HCT116 (cell line): ENCODE data around the gene IL12B. TPM values are rescaled to one million over a fixed set of nuclear protein-coding genes. Genes with fewer than 3 reads are reported as not detected.

ENCODE experiments used
- ATAC-seq: fragments of 200-7000 bp; cut with Tn5 transposase; 2 replicates; pipeline ENCODE4 v1.9.1; 2020; ENCODE audit warnings: mild to moderate bottlenecking, moderate library complexity
- BruUV-seq: library from RNA; stranded (reverse); fragments of 400-500 nt; replicated peaks from 2 replicates; lab custom pipeline; 2021; lab: Mats Ljungman, UMichigan
- CTCF ChIA-PET: fragments of 300-600 bp; sonication (Branson Sonifier 250); formaldehyde crosslinking; loops from one replicate; lab custom pipeline; 2021; ENCODE audit warnings: antibody characterized with exemption; lab: Charles Lee
- POLR2A ChIA-PET: fragments of 300-600, 350-600 bp; sonication (Branson Sonifier 250); formaldehyde crosslinking; loops from one replicate; lab custom pipeline; 2021; ENCODE audit warnings: antibody characterized with exemption; lab: Charles Lee
- RAD21 ChIA-PET, 2 experiments: fragments of 300-600 bp; sonication (Branson Sonifier 250); formaldehyde crosslinking; loops; one replicate each; lab custom pipeline; 2023; ENCODE audit warnings: low total read pairs in 2 of 2; ENCODE audit not compliant: uncharacterized antibody in 2 of 2, unreplicated experiment in 2 of 2, low non-redundant PET in 1 of 2; lab: Charles Lee
- DNase-seq: peaks from one replicate; pipeline ENCODE4 v3.0.0-alpha.2; 2010; ENCODE audit warnings: low read depth, low spot score
- H2AFZ ChIP-seq: fragments of 200-600 bp; shearing (Covaris generic), sonication (generic); 2 replicates; pipeline ENCODE4 v1.6.1; 2017; ENCODE audit warnings: low read depth, mixed run types, mixed read lengths, antibody characterized with exemption, low read length; ENCODE audit not compliant: poor library complexity, severe bottlenecking
- H3K27ac ChIP-seq: 2 replicates; pipeline ENCODE4 v1.5.1; 2012; ENCODE audit warnings: low read depth, low read length
- H3K27me3 ChIP-seq: fragments of 200-600 bp; sonication (generic); 2 replicates; pipeline ENCODE4 v1.6.1; 2016; ENCODE audit warnings: mixed run types, low read length, mixed read lengths; ENCODE audit not compliant: insufficient read depth
- H3K36me3 ChIP-seq, 2 experiments: fragments of 200-500 bp in 1 of 2; fragments of 200-600 bp in 1 of 2; sonication (Bioruptor generic) in 1 of 2; sonication (generic) in 1 of 2; 2 replicates each; pipeline versions ENCODE4 v1.5.1 to v1.6.1; 2014 to 2016; ENCODE audit warnings: low read length in 2 of 2, inconsistent platforms in 1 of 2, mixed read lengths in 1 of 2, mixed run types in 1 of 2; ENCODE audit not compliant: insufficient read depth in 2 of 2, control insufficient read depth in 1 of 2
- H3K4me1 ChIP-seq, 2 experiments: fragments of 200-600 bp in 1 of 2; sonication (generic) in 1 of 2; 2 replicates each; pipeline versions ENCODE4 v1.5.1 to v1.6.1; 2012 to 2017; ENCODE audit warnings: low read length in 2 of 2, inconsistent platforms in 1 of 2, mild to moderate bottlenecking in 1 of 2, mixed read lengths in 1 of 2, mixed run types in 1 of 2, moderate library complexity in 1 of 2; ENCODE audit not compliant: insufficient read depth in 2 of 2, control insufficient read depth in 1 of 2
- H3K4me2 ChIP-seq: fragments of 200-600 bp; sonication (generic); 2 replicates; pipeline ENCODE4 v1.6.1; 2017; ENCODE audit warnings: mixed run types, low read length, mixed read lengths
- H3K4me3 ChIP-seq, 2 experiments: fragments of 200-600 bp in 1 of 2; sonication (generic) in 1 of 2; replicated peaks in 1 of 2; 2 replicates each; pipeline ENCODE4 v1.5.1; 2011 to 2016; ENCODE audit warnings: low read length in 2 of 2, control low read depth in 1 of 2, low read depth in 1 of 2, mild to moderate bottlenecking in 1 of 2, mixed read lengths in 1 of 2, mixed run types in 1 of 2
- H3K79me2 ChIP-seq: fragments of 200-600 bp; sonication (generic); 2 replicates; pipeline ENCODE4 v1.6.1; 2017; ENCODE audit warnings: mild to moderate bottlenecking, mixed run types, low read length, moderate library complexity, mixed read lengths; ENCODE audit not compliant: insufficient read depth
- H3K9ac ChIP-seq: fragments of 200-600 bp; sonication (generic); 2 replicates; pipeline ENCODE4 v1.6.1; 2016; ENCODE audit warnings: low read length, mixed read lengths
- H3K9me2 ChIP-seq: fragments of 200-600 bp; sonication (generic), shearing (Covaris generic); 2 replicates; pipeline ENCODE4 v1.6.1; 2017; ENCODE audit warnings: mixed run types, mild to moderate bottlenecking, moderate library complexity; ENCODE audit not compliant: insufficient read depth
- H3K9me3 ChIP-seq, 2 experiments: fragments of 200-500 bp in 1 of 2; fragments of 200-600 bp in 1 of 2; sonication (Bioruptor generic) in 1 of 2; sonication (generic) in 1 of 2; 2 replicates each; pipeline ENCODE4 v1.6.1; 2014 to 2017; ENCODE audit warnings: low read length in 2 of 2, mixed read lengths in 2 of 2, inconsistent platforms in 1 of 2, low read depth in 1 of 2, mild to moderate bottlenecking in 1 of 2, mixed run types in 1 of 2, moderate library complexity in 1 of 2; ENCODE audit not compliant: control insufficient read depth in 1 of 2, insufficient read depth in 1 of 2
- H4K20me1 ChIP-seq: fragments of 200-600 bp; sonication (generic), shearing (Covaris generic); 2 replicates; pipeline ENCODE4 v1.6.1; 2017; ENCODE audit warnings: mixed run types, mild to moderate bottlenecking, moderate library complexity; ENCODE audit not compliant: insufficient read depth
- FOSL1 ChIP-seq: IDR thresholded peaks from 2 replicates; pipeline ENCODE4 v1.6.1; 2012; ENCODE audit warnings: low read depth
- SP1 ChIP-seq: IDR thresholded peaks from 2 replicates; pipeline ENCODE4 v1.6.1; 2012; ENCODE audit warnings: low read depth
- YY1 ChIP-seq: IDR thresholded peaks from 2 replicates; pipeline ENCODE4 v1.6.1; 2011; ENCODE audit warnings: low read length, low read depth, moderate library complexity, mild to moderate bottlenecking; ENCODE audit not compliant: insufficient replicate concordance; ENCODE audit errors: extremely low read depth
- ZFX ChIP-seq: fragments of 450-650 bp; IDR thresholded peaks from 2 replicates; pipeline ENCODE4 v1.6.1; 2017
- intact Hi-C: fragments of 100-400 bp; cut with micrococcal nuclease; formaldehyde crosslinking; loops from 2 replicates; pipeline ENCODE4 v1.10.0; 2022
- total RNA-seq: library from RNA; stranded (reverse); gene quantifications from one replicate; pipeline ENCODE4 v1.2.1, GENCODE V29; 2021; ENCODE audit not compliant: unreplicated experiment
- TF ChIP-seq, protein P1 (sequence below): IDR thresholded peaks from 2 replicates; pipeline ENCODE4 v1.6.1; 2011; ENCODE audit warnings: mild to moderate bottlenecking, low read length, moderate library complexity; ENCODE audit not compliant: insufficient replicate concordance; ENCODE audit errors: extremely low read depth
- TF ChIP-seq, protein P2 (sequence below): IDR thresholded peaks from 2 replicates; pipeline ENCODE4 v1.6.1; 2012
- TF ChIP-seq, protein P3 (sequence below): IDR thresholded peaks from 2 replicates; pipeline ENCODE4 v1.6.1; 2012; ENCODE audit warnings: low read depth
- TF ChIP-seq, protein P4 (sequence below), 3 experiments: fragments of 200-600 bp in 1 of 3; sonication (generic) in 1 of 3; IDR thresholded peaks in 2 of 3; conservative IDR thresholded peaks in 1 of 3; 2 replicates each; pipeline ENCODE4 v1.5.1; 2012 to 2017; ENCODE audit warnings: low read depth in 2 of 3, low read length in 2 of 3, antibody characterized with exemption in 1 of 3, borderline replicate concordance in 1 of 3, control low read depth in 1 of 3, mild to moderate bottlenecking in 1 of 3, mixed read lengths in 1 of 3, mixed run types in 1 of 3, moderate library complexity in 1 of 3; ENCODE audit not compliant: insufficient read depth in 1 of 3

Gene IL12B
- total RNA-seq, 1 experiment from 2014 or later, result not detected

DNA sequence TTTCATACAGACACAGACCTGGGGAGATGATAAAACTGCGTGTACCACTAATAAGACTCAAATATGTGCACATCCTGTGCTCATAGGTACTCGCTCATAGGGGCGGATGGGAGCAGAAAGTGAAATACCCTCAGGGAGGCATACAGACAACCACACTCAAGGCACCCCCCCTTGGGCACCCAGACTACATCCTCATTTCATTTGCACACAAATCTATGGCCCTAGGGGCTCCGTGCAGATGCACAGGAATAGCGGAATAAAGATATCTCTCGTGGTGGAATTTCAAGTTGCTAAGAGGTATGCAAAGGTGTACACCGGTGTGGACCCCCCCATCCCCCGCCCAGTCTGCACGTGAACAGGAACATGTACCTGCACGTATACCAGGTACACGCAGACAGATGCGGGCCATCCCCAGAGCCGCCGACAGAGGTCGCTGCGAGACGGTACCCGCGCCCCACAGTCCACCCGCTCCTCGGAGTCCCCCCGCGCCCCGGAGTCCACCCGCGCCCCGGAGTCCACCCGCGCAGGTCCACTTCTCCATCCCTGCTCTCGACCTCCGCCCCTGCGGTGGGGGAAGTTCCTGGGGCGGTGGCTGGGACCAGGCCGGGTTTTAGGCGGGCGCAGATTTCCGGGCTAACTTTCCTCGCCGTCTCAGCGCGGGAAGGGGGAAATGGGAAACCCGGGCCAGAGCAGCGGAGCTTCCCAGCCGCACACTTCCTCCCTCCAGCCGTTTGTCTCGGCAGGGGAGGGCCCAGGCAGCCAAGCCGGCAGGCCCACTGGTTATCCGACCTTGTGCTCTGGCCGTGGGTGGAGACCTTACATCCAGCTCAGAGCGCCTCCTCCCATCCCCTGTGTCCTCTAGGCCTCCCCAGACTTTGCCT lies 1.0 kb upstream of the IL12B start (continued):
- TF ChIP-seq, protein P1, sequence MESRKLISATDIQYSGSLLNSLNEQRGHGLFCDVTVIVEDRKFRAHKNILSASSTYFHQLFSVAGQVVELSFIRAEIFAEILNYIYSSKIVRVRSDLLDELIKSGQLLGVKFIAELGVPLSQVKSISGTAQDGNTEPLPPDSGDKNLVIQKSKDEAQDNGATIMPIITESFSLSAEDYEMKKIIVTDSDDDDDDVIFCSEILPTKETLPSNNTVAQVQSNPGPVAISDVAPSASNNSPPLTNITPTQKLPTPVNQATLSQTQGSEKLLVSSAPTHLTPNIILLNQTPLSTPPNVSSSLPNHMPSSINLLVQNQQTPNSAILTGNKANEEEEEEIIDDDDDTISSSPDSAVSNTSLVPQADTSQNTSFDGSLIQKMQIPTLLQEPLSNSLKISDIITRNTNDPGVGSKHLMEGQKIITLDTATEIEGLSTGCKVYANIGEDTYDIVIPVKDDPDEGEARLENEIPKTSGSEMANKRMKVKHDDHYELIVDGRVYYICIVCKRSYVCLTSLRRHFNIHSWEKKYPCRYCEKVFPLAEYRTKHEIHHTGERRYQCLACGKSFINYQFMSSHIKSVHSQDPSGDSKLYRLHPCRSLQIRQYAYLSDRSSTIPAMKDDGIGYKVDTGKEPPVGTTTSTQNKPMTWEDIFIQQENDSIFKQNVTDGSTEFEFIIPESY, result no peak
- TF ChIP-seq FOSL1, result no peak
- TF ChIP-seq, protein P2, sequence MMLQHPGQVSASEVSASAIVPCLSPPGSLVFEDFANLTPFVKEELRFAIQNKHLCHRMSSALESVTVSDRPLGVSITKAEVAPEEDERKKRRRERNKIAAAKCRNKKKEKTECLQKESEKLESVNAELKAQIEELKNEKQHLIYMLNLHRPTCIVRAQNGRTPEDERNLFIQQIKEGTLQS, result no peak

DNA sequence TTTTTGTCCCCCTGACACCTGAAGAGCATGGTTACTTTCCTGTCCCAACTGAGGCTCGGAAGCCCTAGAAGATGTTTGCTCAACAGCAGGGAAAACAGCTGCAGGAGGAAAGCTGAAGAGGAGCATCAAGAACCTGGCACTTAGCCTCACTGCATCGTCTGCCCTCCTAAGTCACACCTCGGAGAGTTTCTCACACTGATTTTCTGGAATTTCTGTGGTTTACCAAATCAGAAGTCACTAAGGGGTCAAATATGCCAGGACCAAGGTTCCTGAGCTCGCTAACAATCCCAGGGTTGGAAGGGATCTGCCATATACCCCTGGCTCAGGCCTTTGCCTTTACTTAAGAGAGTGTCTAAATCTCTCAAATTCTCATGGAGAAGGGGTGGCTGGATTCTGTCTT lies 5.3 kb downstream of the IL12B start:
- Histone ChIP-seq H2AFZ (no peak overlapping the region), H3K36me3 (no peaks in the 10 kb centered on the region), H3K4me3 (no peak overlapping the region), H3K27ac (no peak overlapping the region), H3K4me1 (no peaks in the 10 kb centered on the region), H4K20me1 (no peaks in the 10 kb centered on the region), H3K9me3 (no peaks in the 10 kb centered on the region), H3K27me3 (no peaks in the 10 kb centered on the region; the same call in 1 of the 2 replicates), H3K79me2 (no peaks in the 10 kb centered on the region), H3K9me2 (no peaks in the 10 kb centered on the region), H3K4me2 (no peak overlapping the region), H3K9ac (no peak overlapping the region)
- intact Hi-C loops, result no loop called here
- DNase-seq (no peak), ATAC-seq (no peak)
- ChIA-PET RAD21 (no interaction called here), CTCF (interaction anchor here (1.2 to 1.4 kb wide), 2 partner anchors 8 to 168 kb away, joined by 5 read pairs; no protein-coding TSS in a partner anchor), POLR2A (no interaction called here)
- TF ChIP-seq, protein P1, result no peak
- TF ChIP-seq, protein P3, sequence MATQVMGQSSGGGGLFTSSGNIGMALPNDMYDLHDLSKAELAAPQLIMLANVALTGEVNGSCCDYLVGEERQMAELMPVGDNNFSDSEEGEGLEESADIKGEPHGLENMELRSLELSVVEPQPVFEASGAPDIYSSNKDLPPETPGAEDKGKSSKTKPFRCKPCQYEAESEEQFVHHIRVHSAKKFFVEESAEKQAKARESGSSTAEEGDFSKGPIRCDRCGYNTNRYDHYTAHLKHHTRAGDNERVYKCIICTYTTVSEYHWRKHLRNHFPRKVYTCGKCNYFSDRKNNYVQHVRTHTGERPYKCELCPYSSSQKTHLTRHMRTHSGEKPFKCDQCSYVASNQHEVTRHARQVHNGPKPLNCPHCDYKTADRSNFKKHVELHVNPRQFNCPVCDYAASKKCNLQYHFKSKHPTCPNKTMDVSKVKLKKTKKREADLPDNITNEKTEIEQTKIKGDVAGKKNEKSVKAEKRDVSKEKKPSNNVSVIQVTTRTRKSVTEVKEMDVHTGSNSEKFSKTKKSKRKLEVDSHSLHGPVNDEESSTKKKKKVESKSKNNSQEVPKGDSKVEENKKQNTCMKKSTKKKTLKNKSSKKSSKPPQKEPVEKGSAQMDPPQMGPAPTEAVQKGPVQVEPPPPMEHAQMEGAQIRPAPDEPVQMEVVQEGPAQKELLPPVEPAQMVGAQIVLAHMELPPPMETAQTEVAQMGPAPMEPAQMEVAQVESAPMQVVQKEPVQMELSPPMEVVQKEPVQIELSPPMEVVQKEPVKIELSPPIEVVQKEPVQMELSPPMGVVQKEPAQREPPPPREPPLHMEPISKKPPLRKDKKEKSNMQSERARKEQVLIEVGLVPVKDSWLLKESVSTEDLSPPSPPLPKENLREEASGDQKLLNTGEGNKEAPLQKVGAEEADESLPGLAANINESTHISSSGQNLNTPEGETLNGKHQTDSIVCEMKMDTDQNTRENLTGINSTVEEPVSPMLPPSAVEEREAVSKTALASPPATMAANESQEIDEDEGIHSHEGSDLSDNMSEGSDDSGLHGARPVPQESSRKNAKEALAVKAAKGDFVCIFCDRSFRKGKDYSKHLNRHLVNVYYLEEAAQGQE, result no peak
- TF ChIP-seq ZFX (no peak), YY1 (no peak), SP1 (no peak)
- TF ChIP-seq, protein P4, sequence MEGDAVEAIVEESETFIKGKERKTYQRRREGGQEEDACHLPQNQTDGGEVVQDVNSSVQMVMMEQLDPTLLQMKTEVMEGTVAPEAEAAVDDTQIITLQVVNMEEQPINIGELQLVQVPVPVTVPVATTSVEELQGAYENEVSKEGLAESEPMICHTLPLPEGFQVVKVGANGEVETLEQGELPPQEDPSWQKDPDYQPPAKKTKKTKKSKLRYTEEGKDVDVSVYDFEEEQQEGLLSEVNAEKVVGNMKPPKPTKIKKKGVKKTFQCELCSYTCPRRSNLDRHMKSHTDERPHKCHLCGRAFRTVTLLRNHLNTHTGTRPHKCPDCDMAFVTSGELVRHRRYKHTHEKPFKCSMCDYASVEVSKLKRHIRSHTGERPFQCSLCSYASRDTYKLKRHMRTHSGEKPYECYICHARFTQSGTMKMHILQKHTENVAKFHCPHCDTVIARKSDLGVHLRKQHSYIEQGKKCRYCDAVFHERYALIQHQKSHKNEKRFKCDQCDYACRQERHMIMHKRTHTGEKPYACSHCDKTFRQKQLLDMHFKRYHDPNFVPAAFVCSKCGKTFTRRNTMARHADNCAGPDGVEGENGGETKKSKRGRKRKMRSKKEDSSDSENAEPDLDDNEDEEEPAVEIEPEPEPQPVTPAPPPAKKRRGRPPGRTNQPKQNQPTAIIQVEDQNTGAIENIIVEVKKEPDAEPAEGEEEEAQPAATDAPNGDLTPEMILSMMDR (IDR thresholded peaks at IDR 0.05 in 2 of 3, conservative IDR thresholded peaks at IDR 0.05 in 1 of 3; ENCODE audit: borderline replicate concordance in 1 of 3, insufficient read depth in 1 of 3, low read depth in 2 of 3, low read length in 2 of 3), result no peak
- no TSS peak for BruUV-seq
